NCI-H748 (cell line): ENCODE measurements around the gene DYNC1I1.

Experiments
- DNase-seq: peaks from one replicate; lab custom pipeline; 2025; ENCODE audit not compliant: unreplicated experiment; lab: John Stamatoyannopoulos, UW

DYNC1I1 gene

GRCh38 chr7:95955748-95956147 is 183.4 kb downstream of the DYNC1I1 start:
- no peak for DNase-seq

- DNase-seq: peak; percentile 41
Observed at GRCh38 chr7:95957510-95957909, 185.2 kb downstream of the DYNC1I1 start.

GRCh38 chr7:95960706-95961244 is 188.4 kb downstream of the DYNC1I1 start:
- DNase-seq: no peak

- no peak for DNase-seq
Observed at GRCh38 chr7:95963446-95963990, 191.2 kb downstream of the DYNC1I1 start.

- no peak for DNase-seq
Observed at GRCh38 chr7:95971716-95972115, 199.4 kb downstream of the DYNC1I1 start.

GRCh38 chr7:95972523-95972922 is 200.2 kb downstream of the DYNC1I1 start:
- DNase-seq: no peak

GRCh38 chr7:95974108-95974507 is 201.8 kb downstream of the DYNC1I1 start:
- DNase-seq: peak; percentile 25

- peak; percentile 78 for DNase-seq
Observed at GRCh38 chr7:95976369-95977060, 204.2 kb downstream of the DYNC1I1 start.

GRCh38 chr7:95977994-95978393 is 205.6 kb downstream of the DYNC1I1 start:
- no peak for DNase-seq

GRCh38 chr7:95980167-95980566 is 207.8 kb downstream of the DYNC1I1 start:
- DNase-seq: no peak

- DNase-seq: no peak
Observed at GRCh38 chr7:95980706-95981105, 208.4 kb downstream of the DYNC1I1 start.

- no peak for DNase-seq
Observed at GRCh38 chr7:95986178-95986764, 213.9 kb downstream of the DYNC1I1 start.

- DNase-seq: no peak
Observed at GRCh38 chr7:95989301-95989700, 216.9 kb downstream of the DYNC1I1 start.

GRCh38 chr7:95993380-95993779 is 221.0 kb downstream of the DYNC1I1 start:
- peak; percentile 57 for DNase-seq

- peak; percentile 52 for DNase-seq
Observed at GRCh38 chr7:95996174-95996573, 223.8 kb downstream of the DYNC1I1 start.

GRCh38 chr7:95996886-95997285 is 224.5 kb downstream of the DYNC1I1 start:
- DNase-seq: no peak

- DNase-seq: no peak
Observed at GRCh38 chr7:95997632-95998031, 225.3 kb downstream of the DYNC1I1 start.

- no peak for DNase-seq
Observed at GRCh38 chr7:95999481-95999880, 227.1 kb downstream of the DYNC1I1 start.

GRCh38 chr7:96004578-96004977 is 232.2 kb downstream of the DYNC1I1 start:
- DNase-seq: no peak

- DNase-seq: no peak
Observed at GRCh38 chr7:96005271-96005670, 232.9 kb downstream of the DYNC1I1 start.

GRCh38 chr7:96009148-96009547 is 236.8 kb downstream of the DYNC1I1 start:
- DNase-seq: no peak

GRCh38 chr7:96013836-96014235 is 241.5 kb downstream of the DYNC1I1 start:
- DNase-seq: no peak
